Amniotic epithelial cell (primary cell): ENCODE results near the gene MCOLN1.

Experiments used
- DNase-seq: peaks from one replicate; pipeline ENCODE4 v3.0.0-alpha.2; 2010; ENCODE audit warnings: low read depth

The MCOLN1 gene

DNA sequence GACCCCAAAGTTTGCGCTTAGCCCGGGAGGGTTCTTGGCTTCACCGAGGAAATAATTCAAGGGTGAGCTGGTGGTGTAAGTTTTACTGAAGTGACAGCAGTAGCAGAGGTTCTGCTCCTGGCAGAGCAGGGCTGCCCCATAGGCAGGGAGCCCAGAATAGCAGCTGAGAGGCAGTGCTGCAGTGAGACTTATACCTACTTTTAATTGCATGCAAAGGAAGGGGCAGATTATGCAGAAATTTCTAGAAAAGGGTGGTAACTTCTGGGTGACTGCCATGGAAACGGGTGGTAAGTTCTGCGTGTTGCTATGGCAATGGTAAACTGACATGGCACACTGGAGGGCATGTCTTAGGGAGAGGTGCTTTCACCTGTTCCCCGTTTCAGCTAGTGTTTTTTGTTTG, 55.7 kb downstream of the MCOLN1 start:
- no peak for DNase-seq

DNA sequence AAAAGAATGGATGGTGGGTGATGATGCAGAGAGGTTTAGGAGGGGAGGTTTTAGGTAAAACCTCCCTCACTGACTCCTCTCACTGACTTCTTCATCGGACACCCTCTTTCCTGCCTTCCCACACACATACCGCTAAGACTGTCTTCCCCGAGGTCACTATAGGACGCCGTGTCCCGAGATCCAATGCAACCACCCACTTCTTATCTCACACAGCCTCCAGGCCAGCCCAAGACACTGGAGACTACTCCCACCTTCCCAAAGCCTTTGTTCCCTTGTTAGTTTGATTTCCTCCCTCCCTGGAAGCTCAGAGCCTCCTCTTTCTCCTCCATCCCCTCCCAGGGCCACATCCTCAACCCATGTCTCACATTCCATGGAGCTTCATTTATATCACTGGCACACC, 56.8 kb downstream of the MCOLN1 start:
- DNase-seq, result no peak

DNA sequence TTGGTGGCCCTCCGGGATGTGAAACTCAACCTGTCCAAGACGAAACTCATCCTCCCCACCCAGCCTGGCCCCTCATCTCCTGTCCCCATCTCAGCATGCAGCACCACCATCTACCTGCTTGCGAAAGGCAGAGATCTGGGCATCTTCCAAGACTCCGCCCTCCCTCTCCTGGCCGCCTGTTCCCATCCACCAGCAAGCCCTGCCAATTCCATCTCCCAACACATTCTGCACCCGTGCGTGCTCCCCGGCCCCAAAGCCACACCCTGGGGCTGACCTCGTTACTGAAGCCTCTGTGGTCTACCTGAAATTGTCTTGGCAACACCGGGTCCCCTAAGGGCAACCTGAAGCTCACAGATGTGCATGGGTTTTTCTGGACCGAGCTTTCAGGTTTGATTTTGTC, 60.0 kb downstream of the MCOLN1 start:
- DNase-seq, result no peak
